GM23338 (cell line): ENCODE measurements around the gene MOB3B.

Experiments
- CTCF ChIP-seq, 2 experiments: fragments of 200-600 bp in 1 of 2; sonication (generic) in 1 of 2; conservative IDR thresholded peaks; 2 replicates each; pipeline versions ENCODE4 v1.5.1 to v1.6.1; 2016 to 2017; ENCODE audit warnings: antibody characterized with exemption in 2 of 2, low read depth in 2 of 2, mild to moderate bottlenecking in 2 of 2, moderate library complexity in 1 of 2
- EZH2phosphoT487 ChIP-seq: fragments of 200-600 bp; sonication (generic); IDR thresholded peaks from one replicate; pipeline ENCODE4 v1.8.1; 2018; ENCODE audit warnings: antibody characterized with exemption; ENCODE audit not compliant: unreplicated experiment
- JUNB ChIP-seq: IDR thresholded peaks from one replicate; pipeline ENCODE4 v1.6.1; 2016; ENCODE audit warnings: antibody characterized with exemption; ENCODE audit not compliant: unreplicated experiment
- POLR2AphosphoS5 ChIP-seq: IDR thresholded peaks from 2 replicates; pipeline ENCODE4 v1.6.1; 2016; ENCODE audit warnings: antibody characterized with exemption, low read depth
- REST ChIP-seq: IDR thresholded peaks from one replicate; pipeline ENCODE4 v1.6.1; 2018; ENCODE audit warnings: antibody characterized with exemption; ENCODE audit not compliant: unreplicated experiment
- STAT1 ChIP-seq: IDR thresholded peaks from one replicate; pipeline ENCODE4 v1.6.1; 2016; ENCODE audit warnings: antibody characterized with exemption; ENCODE audit not compliant: unreplicated experiment

DNA sequence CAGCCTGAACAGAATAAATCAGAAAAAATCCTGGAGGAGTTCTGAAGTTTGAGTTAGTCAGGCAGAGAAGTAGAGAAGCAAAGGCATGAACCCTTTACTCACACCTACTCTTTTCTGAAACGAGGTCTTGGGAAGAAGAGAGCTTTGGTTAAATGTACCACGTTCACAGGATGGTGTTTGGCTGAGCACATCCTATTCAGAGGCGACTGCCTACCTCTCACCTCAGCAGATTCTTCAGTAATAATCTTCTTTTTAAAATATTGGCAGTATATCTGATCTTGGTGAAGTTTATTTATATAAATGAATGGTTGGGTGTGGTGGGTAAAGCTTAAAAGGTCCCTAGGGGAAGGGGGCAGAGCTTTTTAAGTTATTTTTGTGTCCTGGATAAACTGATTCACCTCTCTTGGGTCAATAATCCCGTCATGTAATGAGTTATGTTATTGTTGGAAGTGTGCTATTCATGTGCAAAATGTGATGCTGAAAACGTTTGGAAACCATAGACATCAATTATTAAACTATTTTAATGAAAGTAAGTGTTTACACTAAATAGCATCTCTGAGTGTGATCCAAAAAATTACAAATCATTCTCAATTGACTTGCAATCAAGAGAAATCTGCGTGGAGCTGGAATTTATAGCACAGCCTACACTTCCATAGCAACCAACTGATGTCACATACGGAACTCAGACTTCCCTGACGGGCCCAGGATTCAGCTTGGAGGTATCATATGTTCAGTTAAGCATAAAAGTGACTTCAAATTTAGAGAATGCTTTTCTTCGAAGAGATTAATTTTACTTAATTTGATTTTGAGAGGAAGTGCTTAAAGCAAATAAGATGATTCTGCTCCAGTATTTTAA, 138.3 kb downstream of the MOB3B start:
- TF ChIP-seq EZH2phosphoT487 (no peak), CTCF (conservative IDR thresholded peaks at IDR 0.05; ENCODE audit: low read depth in 2 of 2) (no peak), POLR2AphosphoS5 (no peak), JUNB (no peak), REST (no peak), STAT1 (no peak)
